HepG2 (cell line): ENCODE measurements around the gene H6PD. TPM values are rescaled to one million over a fixed set of nuclear protein-coding genes. Genes with fewer than 3 reads are reported as not detected.
A peak's percentile ranks its signal among the peaks of the same experiment; 100 is the strongest.

Source experiments
- ASH2L ChIP-seq: fragments of 300-600, 200-600 bp; sonication (generic); IDR thresholded peaks from 2 replicates; pipeline ENCODE4 v1.7.0; 2017; ENCODE audit warnings: low read depth, mild to moderate bottlenecking, moderate library complexity, mixed read lengths, low read length; ENCODE audit not compliant: insufficient read length
- BCL6 ChIP-seq: IDR thresholded peaks from 2 replicates; pipeline ENCODE4 v1.6.1; 2016; ENCODE audit warnings: missing genetic modification reagents, missing compliant biosample characterization
- FOXJ3 ChIP-seq: sonication (generic); formaldehyde crosslinking; IDR thresholded peaks from 2 replicates; pipeline ENCODE4 v1.4.0; 2020; ENCODE audit warnings: missing genetic modification reagents, mild to moderate bottlenecking, borderline replicate concordance
- FOXK2 ChIP-seq: fragments of 450-650 bp; IDR thresholded peaks from 2 replicates; pipeline ENCODE4 v1.6.1; 2016
- FOXO1 ChIP-seq: sonication (generic); formaldehyde crosslinking; IDR thresholded peaks from 2 replicates; pipeline ENCODE4 v1.4.0; 2020; ENCODE audit warnings: missing genetic modification reagents
- HNF1B ChIP-seq: sonication (generic); formaldehyde crosslinking; IDR thresholded peaks from 2 replicates; pipeline ENCODE4 v1.5.1; 2020; ENCODE audit warnings: mild to moderate bottlenecking, moderate library complexity, missing genetic modification reagents
- JDP2 ChIP-seq: sonication (generic); formaldehyde crosslinking; IDR thresholded peaks from 2 replicates; pipeline ENCODE4 v1.8.1; 2022; ENCODE audit warnings: missing genetic modification reagents, borderline replicate concordance
- KMT2A ChIP-seq: sonication (generic); formaldehyde crosslinking; IDR thresholded peaks from 2 replicates; pipeline ENCODE4 v1.4.0; 2020; ENCODE audit warnings: missing genetic modification reagents
- MATR3 ChIP-seq: sonication (generic); formaldehyde crosslinking; IDR thresholded peaks from 2 replicates; pipeline ENCODE4 v1.4.0; 2020; ENCODE audit warnings: missing genetic modification reagents
- MYC ChIP-seq: sonication (generic); formaldehyde crosslinking; IDR thresholded peaks from 2 replicates; pipeline ENCODE4 v1.9.0; 2021; ENCODE audit warnings: missing genetic modification reagents, borderline replicate concordance
- NR2C2 ChIP-seq: sonication (generic); formaldehyde crosslinking; IDR thresholded peaks from 2 replicates; pipeline ENCODE4 v1.4.0; 2020; ENCODE audit warnings: missing genetic modification reagents, mild to moderate bottlenecking, moderate library complexity, borderline replicate concordance
- POGZ ChIP-seq: sonication (generic); formaldehyde crosslinking; IDR thresholded peaks from 2 replicates; pipeline ENCODE4 v1.4.0; 2020; ENCODE audit warnings: mild to moderate bottlenecking, missing genetic modification reagents
- RAD21 ChIP-seq: fragments of 450-650 bp; formaldehyde crosslinking; IDR thresholded peaks from 2 replicates; pipeline ENCODE4 v1.5.0; 2020; ENCODE audit warnings: mild to moderate bottlenecking
- RXRA ChIP-seq: sonication (generic); formaldehyde crosslinking; IDR thresholded peaks from 2 replicates; pipeline ENCODE4 v1.5.1; 2020; ENCODE audit warnings: missing genetic modification reagents
- TBX3 ChIP-seq: fragments of 450-650 bp; IDR thresholded peaks from 2 replicates; pipeline ENCODE4 v1.6.1; 2017; ENCODE audit warnings: antibody characterized with exemption, mild to moderate bottlenecking, inconsistent platforms, borderline replicate concordance
- ZFP62 ChIP-seq: sonication (generic); formaldehyde crosslinking; IDR thresholded peaks from 2 replicates; pipeline ENCODE4 v1.4.0; 2020; ENCODE audit warnings: missing genetic modification reagents
- ZFY ChIP-seq: sonication (generic); formaldehyde crosslinking; IDR thresholded peaks from 2 replicates; pipeline ENCODE4 v1.4.0; 2020; ENCODE audit warnings: missing genetic modification reagents
- ZNF20 ChIP-seq: sonication (generic); formaldehyde crosslinking; IDR thresholded peaks from 2 replicates; pipeline ENCODE4 v1.4.0; 2020; ENCODE audit warnings: mild to moderate bottlenecking, moderate library complexity, missing genetic modification reagents
- ZNF205 ChIP-seq: IDR thresholded peaks from 2 replicates; pipeline ENCODE4 v1.6.1; 2018; ENCODE audit warnings: missing biosample characterization, missing genetic modification reagents
- ZNF430 ChIP-seq: sonication (generic); formaldehyde crosslinking; IDR thresholded peaks from 2 replicates; pipeline ENCODE4 v1.9.0; 2021; ENCODE audit warnings: mild to moderate bottlenecking, missing genetic modification reagents
- ZNF569 ChIP-seq: sonication (generic); formaldehyde crosslinking; IDR thresholded peaks from 2 replicates; pipeline ENCODE4 v1.5.0; 2020; ENCODE audit warnings: mild to moderate bottlenecking, missing genetic modification reagents, moderate library complexity, borderline replicate concordance
- ZNF570 ChIP-seq: sonication (generic); formaldehyde crosslinking; IDR thresholded peaks from 2 replicates; pipeline ENCODE4 v1.4.0; 2020; ENCODE audit warnings: mild to moderate bottlenecking, missing genetic modification reagents, borderline replicate concordance
- ZNF652 ChIP-seq: IDR thresholded peaks from 2 replicates; pipeline ENCODE4 v1.6.1; 2016; ENCODE audit warnings: low read depth, borderline replicate concordance
- polyA plus RNA-seq, 8 experiments: library from polyadenylated mRNA; depleted of rRNA in 3 of 8; stranded (reverse) in 7 of 8; unstranded in 1 of 8; fragments of >200 nt; fragmentation: Illumina TruSeq in 4 of 8; extraction: Trizol in 4 of 8; gene quantifications; 2 replicates each; pipeline versions ENCODE4 v1.2.1 to v1.2.3, GENCODE V29; 2011 to 2016; ENCODE audit warnings: low read depth in 4 of 8, missing spikeins in 1 of 8, mixed read lengths in 1 of 8; ENCODE audit not compliant: insufficient read depth in 1 of 8
- total RNA-seq, 5 experiments: library from RNA; depleted of rRNA; stranded (reverse); fragments of >200 nt; fragmentation: Illumina TruSeq; extraction: Trizol; gene quantifications; 2 replicates each; pipeline ENCODE4 v1.2.3, GENCODE V29; 2016; ENCODE audit warnings: low read depth in 1 of 5
- TF ChIP-seq, protein P1 (sequence below), 2 experiments: IDR thresholded peaks; 2 replicates each; pipeline ENCODE4 v1.6.1; 2011 to 2012; ENCODE audit warnings: low read length in 2 of 2, borderline replicate concordance in 1 of 2, low read depth in 1 of 2, mild to moderate bottlenecking in 1 of 2, moderate library complexity in 1 of 2
- TF ChIP-seq, protein P2 (sequence below): IDR thresholded peaks from 2 replicates; pipeline ENCODE4 v1.6.1; 2012; ENCODE audit warnings: inconsistent platforms
- TF ChIP-seq, protein P3 (sequence below): sonication (generic); formaldehyde crosslinking; IDR thresholded peaks from 2 replicates; pipeline ENCODE4 v1.8.1; 2023; ENCODE audit warnings: missing genetic modification reagents, mild to moderate bottlenecking, borderline replicate concordance

Gene H6PD
- total and polyA plus RNA-seq, 2 of the 13 experiments (the other 11 are each of a cell fraction or from before 2014, with no cell fraction given), result 9.3 to 14.1 TPM

DNA sequence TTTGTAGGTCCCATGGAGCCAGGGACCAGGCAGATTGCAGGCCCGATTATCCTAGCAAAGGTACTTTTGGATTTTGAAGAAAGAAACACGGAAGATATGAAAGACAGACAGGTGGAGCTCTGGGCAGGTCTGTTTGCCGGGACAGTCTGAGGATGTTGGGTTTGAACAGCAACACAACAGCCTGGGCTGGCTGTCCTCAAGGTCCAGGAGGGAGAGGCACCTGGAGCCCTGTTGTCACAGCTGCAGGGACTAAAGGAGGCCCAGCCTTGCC lies 14.6 kb downstream of the H6PD start (continued):
- TF ChIP-seq ZNF570 (CRISPR knock-in tag), result no peak
- 0 out of 2 replicates have a peak, but pooled peaks have one; percentile 12 for TF ChIP-seq FOXK2
- 0 out of 2 replicates have a peak, but pooled peaks have one; percentile 56 for TF ChIP-seq POGZ
- no peak for TF ChIP-seq MATR3 (CRISPR knock-in tag)
- TF ChIP-seq, protein P1, sequence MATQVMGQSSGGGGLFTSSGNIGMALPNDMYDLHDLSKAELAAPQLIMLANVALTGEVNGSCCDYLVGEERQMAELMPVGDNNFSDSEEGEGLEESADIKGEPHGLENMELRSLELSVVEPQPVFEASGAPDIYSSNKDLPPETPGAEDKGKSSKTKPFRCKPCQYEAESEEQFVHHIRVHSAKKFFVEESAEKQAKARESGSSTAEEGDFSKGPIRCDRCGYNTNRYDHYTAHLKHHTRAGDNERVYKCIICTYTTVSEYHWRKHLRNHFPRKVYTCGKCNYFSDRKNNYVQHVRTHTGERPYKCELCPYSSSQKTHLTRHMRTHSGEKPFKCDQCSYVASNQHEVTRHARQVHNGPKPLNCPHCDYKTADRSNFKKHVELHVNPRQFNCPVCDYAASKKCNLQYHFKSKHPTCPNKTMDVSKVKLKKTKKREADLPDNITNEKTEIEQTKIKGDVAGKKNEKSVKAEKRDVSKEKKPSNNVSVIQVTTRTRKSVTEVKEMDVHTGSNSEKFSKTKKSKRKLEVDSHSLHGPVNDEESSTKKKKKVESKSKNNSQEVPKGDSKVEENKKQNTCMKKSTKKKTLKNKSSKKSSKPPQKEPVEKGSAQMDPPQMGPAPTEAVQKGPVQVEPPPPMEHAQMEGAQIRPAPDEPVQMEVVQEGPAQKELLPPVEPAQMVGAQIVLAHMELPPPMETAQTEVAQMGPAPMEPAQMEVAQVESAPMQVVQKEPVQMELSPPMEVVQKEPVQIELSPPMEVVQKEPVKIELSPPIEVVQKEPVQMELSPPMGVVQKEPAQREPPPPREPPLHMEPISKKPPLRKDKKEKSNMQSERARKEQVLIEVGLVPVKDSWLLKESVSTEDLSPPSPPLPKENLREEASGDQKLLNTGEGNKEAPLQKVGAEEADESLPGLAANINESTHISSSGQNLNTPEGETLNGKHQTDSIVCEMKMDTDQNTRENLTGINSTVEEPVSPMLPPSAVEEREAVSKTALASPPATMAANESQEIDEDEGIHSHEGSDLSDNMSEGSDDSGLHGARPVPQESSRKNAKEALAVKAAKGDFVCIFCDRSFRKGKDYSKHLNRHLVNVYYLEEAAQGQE (IDR thresholded peaks at IDR 0.05; ENCODE audit: borderline replicate concordance in 1 of 2, low read depth in 1 of 2, low read length in 2 of 2), result no peak
- TF ChIP-seq FOXO1 (CRISPR knock-in tag), result 0 out of 2 replicates have a peak, but pooled peaks have one; percentile 52
- no peak for TF ChIP-seq ZNF20 (CRISPR knock-in tag)
- no peak for TF ChIP-seq JDP2 (CRISPR knock-in tag)
- no peak for TF ChIP-seq ZFY
- TF ChIP-seq ASH2L, result no peak
- TF ChIP-seq ZNF430, result 0 out of 2 replicates have a peak, but pooled peaks have one; percentile 49
- no peak for TF ChIP-seq NR2C2 (CRISPR knock-in tag)
- no peak for TF ChIP-seq ZFP62
- no peak for TF ChIP-seq TBX3
- no peak for TF ChIP-seq BCL6 (CRISPR knock-in tag)
- TF ChIP-seq ZNF569, result no peak
- no peak for TF ChIP-seq HNF1B (CRISPR knock-in tag)
- TF ChIP-seq MYC (CRISPR knock-in tag), result 0 out of 2 replicates have a peak, but pooled peaks have one; percentile 7
- TF ChIP-seq KMT2A, result 0 out of 2 replicates have a peak, but pooled peaks have one; percentile 20
- TF ChIP-seq ZNF652 (CRISPR knock-in tag), result 0 out of 2 replicates have a peak, but pooled peaks have one; percentile 26
- TF ChIP-seq, protein P2, sequence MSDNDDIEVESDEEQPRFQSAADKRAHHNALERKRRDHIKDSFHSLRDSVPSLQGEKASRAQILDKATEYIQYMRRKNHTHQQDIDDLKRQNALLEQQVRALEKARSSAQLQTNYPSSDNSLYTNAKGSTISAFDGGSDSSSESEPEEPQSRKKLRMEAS, result peak; percentile 72
- 0 out of 2 replicates have a peak, but pooled peaks have one; percentile 9 for TF ChIP-seq RAD21 (CRISPR knock-in tag)
- 0 out of 2 replicates have a peak, but pooled peaks have one; percentile 39 for TF ChIP-seq RXRA
- TF ChIP-seq FOXJ3 (CRISPR knock-in tag), result no peak
- TF ChIP-seq, protein P3, sequence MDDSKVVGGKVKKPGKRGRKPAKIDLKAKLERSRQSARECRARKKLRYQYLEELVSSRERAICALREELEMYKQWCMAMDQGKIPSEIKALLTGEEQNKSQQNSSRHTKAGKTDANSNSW (CRISPR knock-in tag), result no peak
- no peak for TF ChIP-seq ZNF205
